ENCODE results near the gene SOX4. TPM values are rescaled to one million over a fixed set of nuclear protein-coding genes. Genes with fewer than 3 reads are reported as not detected.

The SOX4 gene
- total and polyA plus RNA-seq, 2 donors (not counting 3 experiments of a cell fraction or from before 2014, with no cell fraction given): 20.4 to 121 TPM

GRCh38 chr6:21556511-21556910, 37.0 kb upstream of the SOX4 start:
- Histone ChIP-seq H3K9me1 (replicated peaks; ENCODE audit: control insufficient read depth, extremely low read depth, insufficient read depth, low read length) (no peaks in the 10 kb centered on the region), H3K9ac (replicated peaks; ENCODE audit: extremely low read depth, insufficient read depth, low read length) (no peak overlapping the region), H3K4me2 (ENCODE audit: insufficient read depth, low read length) (no peak overlapping the region), H3K79me2 (ENCODE audit: control insufficient read depth, insufficient read depth, low read length) (no peaks in the 10 kb centered on the region), H3K36me3 (ENCODE audit: control insufficient read depth in 2 of 2, extremely low read depth in 1 of 2, insufficient read depth in 2 of 2, low read length in 2 of 2) (no peaks in the 10 kb centered on the region), H4K20me1 (replicated peaks; ENCODE audit: control insufficient read depth, extremely low read depth, insufficient read depth, low read length) (no peaks in the 10 kb centered on the region), H2AFZ (ENCODE audit: low read depth, low read length) (no peak overlapping the region), H3K4me1 (ENCODE audit: control insufficient read depth, extremely low read depth, insufficient read depth, low read length) (no peaks in the 10 kb centered on the region), H3K27me3 (ENCODE audit: control insufficient read depth in 2 of 2, insufficient read depth in 2 of 2, low read length in 2 of 2) (no peaks in the 10 kb centered on the region), H3K4me3 (replicated peaks in 1 of 3; ENCODE audit: insufficient read depth in 1 of 3, low read depth in 1 of 3, low read length in 3 of 3) (no peak overlapping the region), H3K27ac (ENCODE audit: insufficient read depth, low read depth, low read length) (no peak overlapping the region), H3K9me3 (replicated peaks; ENCODE audit: control insufficient read depth, insufficient read depth, low read length) (no peaks in the 10 kb centered on the region)
- ChIA-PET POLR2A (no interaction called here), CTCF (no interaction called here)
- DNase-seq (ENCODE audit: low read depth, low spot score) (peak; percentile 6), FAIRE-seq (no peak)
- intact Hi-C loops (cut with micrococcal nuclease): no loop called here
- dilution Hi-C loops (cut with MboI; ENCODE audit: extremely low pct_ligation_motif_present, low sequenced_read_pairs): no loop called here
- TF ChIP-seq JUN (IDR thresholded peaks at IDR 0.05; ENCODE audit: borderline replicate concordance, insufficient read depth, insufficient read length, low read depth): no peak
- BruUV-seq (replicated peaks): no TSS peak

- no peak overlapping the region for H3K4me2 ChIP-seq (ENCODE audit: insufficient read depth, low read length)
- H3K9me3 ChIP-seq (replicated peaks; ENCODE audit: control insufficient read depth, insufficient read depth, low read length): no peaks in the 10 kb centered on the region
- dilution Hi-C loops (cut with MboI; ENCODE audit: extremely low pct_ligation_motif_present, low sequenced_read_pairs): no loop called here
- H4K20me1 ChIP-seq (replicated peaks; ENCODE audit: control insufficient read depth, extremely low read depth, insufficient read depth, low read length): no peaks in the 10 kb centered on the region
- ChIA-PET CTCF (interaction anchor here (0.6 kb wide), 1 partner anchor 50 kb away, joined by 3 read pairs; no protein-coding TSS in a partner anchor), POLR2A (no interaction called here)
- DNase-seq (ENCODE audit: low read depth, low spot score): peak; percentile 67
- no peaks in the 10 kb centered on the region for H3K79me2 ChIP-seq (ENCODE audit: control insufficient read depth, insufficient read depth, low read length)
- no peak overlapping the region for H3K9ac ChIP-seq (replicated peaks; ENCODE audit: extremely low read depth, insufficient read depth, low read length)
- H2AFZ ChIP-seq (ENCODE audit: low read depth, low read length): no peak overlapping the region
- H3K27ac ChIP-seq (ENCODE audit: insufficient read depth, low read depth, low read length): no peak overlapping the region
- no peaks in the 10 kb centered on the region for H3K4me1 ChIP-seq (ENCODE audit: control insufficient read depth, extremely low read depth, insufficient read depth, low read length)
- TF ChIP-seq POLR2A (IDR thresholded peaks at IDR 0.05; ENCODE audit: low read depth, low read length) (no peak), JUN (IDR thresholded peaks at IDR 0.05; ENCODE audit: borderline replicate concordance, insufficient read depth, insufficient read length, low read depth) (peak; percentile 30), FOS (IDR thresholded peaks at IDR 0.05; ENCODE audit: borderline replicate concordance, insufficient read depth, low read length) (peak; percentile 30)
- intact Hi-C loops (cut with micrococcal nuclease): no loop called here
- H3K9me1 ChIP-seq (replicated peaks; ENCODE audit: control insufficient read depth, extremely low read depth, insufficient read depth, low read length): no peaks in the 10 kb centered on the region
- BruUV-seq (replicated peaks): no TSS peak
- no peak for FAIRE-seq
- H3K4me3 ChIP-seq (replicated peaks in 1 of 3; ENCODE audit: insufficient read depth in 1 of 3, low read depth in 1 of 3, low read length in 3 of 3): no peak overlapping the region
- H3K27me3 ChIP-seq (ENCODE audit: control insufficient read depth in 2 of 2, insufficient read depth in 2 of 2, low read length in 2 of 2): no peaks in the 10 kb centered on the region
- H3K36me3 ChIP-seq (ENCODE audit: control insufficient read depth in 2 of 2, extremely low read depth in 1 of 2, insufficient read depth in 2 of 2, low read length in 2 of 2): no peaks in the 10 kb centered on the region
These were observed 36.4 kb upstream of the SOX4 start for GRCh38 chr6:21556968-21557721.

Data from endothelial cell of umbilical vein (primary cell).